Measurements from ENCODE around the gene MOGAT1.
"Not testable (repeated sequence)": the region's sequence is repeated elsewhere in the genome, so short reads cannot be mapped to it uniquely, and the experiment has no call there.

MOGAT1 gene

GRCh38 chr2:222711315-222711940, 40.0 kb downstream of the MOGAT1 start:
- DNase-seq, result no peak

- DNase-seq, result no peak
Observed at GRCh38 chr2:222713002-222713401, 41.5 kb downstream of the MOGAT1 start.

- DNase-seq, result no peak
Observed at GRCh38 chr2:222714361-222715241, 43.1 kb downstream of the MOGAT1 start.

- DNase-seq, result no peak
Observed at GRCh38 chr2:222715742-222716141, 44.3 kb downstream of the MOGAT1 start.

GRCh38 chr2:222719787-222720186, 48.3 kb downstream of the MOGAT1 start:
- not testable (repeated sequence) for DNase-seq

GRCh38 chr2:222721597-222721996, 50.1 kb downstream of the MOGAT1 start:
- DNase-seq, result not testable (repeated sequence)

- no peak for DNase-seq
Observed at GRCh38 chr2:222722327-222722946, 51.0 kb downstream of the MOGAT1 start.

- DNase-seq, result no peak
Observed at GRCh38 chr2:222724208-222724607, 52.8 kb downstream of the MOGAT1 start.

- no peak for DNase-seq
Observed at GRCh38 chr2:222728621-222729020, 57.2 kb downstream of the MOGAT1 start.

- no peak for DNase-seq
Observed at GRCh38 chr2:222730366-222730999, 59.0 kb downstream of the MOGAT1 start.

GRCh38 chr2:222731201-222731621, 59.8 kb downstream of the MOGAT1 start:
- DNase-seq, result no peak

- DNase-seq, result no peak
Observed at GRCh38 chr2:222732489-222733178, 61.2 kb downstream of the MOGAT1 start.

GRCh38 chr2:222733470-222733845, 62.0 kb downstream of the MOGAT1 start:
- no peak for DNase-seq

- DNase-seq, result no peak
Observed at GRCh38 chr2:222733846-222734702, 62.6 kb downstream of the MOGAT1 start.

GRCh38 chr2:222734703-222735014, 63.2 kb downstream of the MOGAT1 start:
- DNase-seq, result no peak

- DNase-seq, result no peak
Observed at GRCh38 chr2:222736301-222736700, 64.8 kb downstream of the MOGAT1 start.

- no peak for DNase-seq
Observed at GRCh38 chr2:222736924-222737323, 65.5 kb downstream of the MOGAT1 start.

- DNase-seq, result no peak
Observed at GRCh38 chr2:222738312-222738711, 66.9 kb downstream of the MOGAT1 start.

- DNase-seq, result no peak
Observed at GRCh38 chr2:222738809-222739208, 67.4 kb downstream of the MOGAT1 start.

GRCh38 chr2:222739939-222740338, 68.5 kb downstream of the MOGAT1 start:
- DNase-seq, result no peak

- DNase-seq, result no peak
Observed at GRCh38 chr2:222743251-222743812, 71.9 kb downstream of the MOGAT1 start.

All from activated naive CD4-positive, alpha-beta T cell (primary cell).